Upper lobe of left lung (tissue), 6 donors: ENCODE results near the gene CYB5R4. TPM values are rescaled to one million over a fixed set of nuclear protein-coding genes. Genes with fewer than 3 reads are reported as not detected.
A peak's percentile ranks its signal among the peaks of the same experiment; 100 is the strongest.

Experiments
- ATAC-seq, 2 donors: fragments of 200-7000 bp; cut with Tn5 transposase; one replicate each; pipeline ENCODE4 v1.9.1; 2022; ENCODE audit warnings: mild to moderate bottlenecking in 2 of 2, moderate library complexity in 2 of 2; ENCODE audit not compliant: low FRiP score in 2 of 2
- DNase-seq, 2 donors: peaks; one replicate each; pipeline ENCODE4 v3.0.0-alpha.2; 2019 to 2020
- H3K27ac ChIP-seq, 4 donors: fragments of 200-600 bp; sonication (generic); one replicate each; pipeline ENCODE4 v1.5.1; 2016 to 2019
- H3K27me3 ChIP-seq, 4 donors: fragments of 200-600 bp; sonication (generic); one replicate each; pipeline ENCODE4 v1.5.1; 2017 to 2019
- H3K36me3 ChIP-seq, 4 donors: fragments of 200-600 bp; sonication (generic); one replicate each; pipeline ENCODE4 v1.5.1; 2016 to 2019
- H3K4me1 ChIP-seq, 4 donors: fragments of 200-600 bp; sonication (generic); one replicate each; pipeline ENCODE4 v1.5.1; 2018 to 2019
- H3K4me3 ChIP-seq, 4 donors: fragments of 200-600 bp; sonication (generic); one replicate each; pipeline ENCODE4 v1.5.1; 2017 to 2019; ENCODE audit warnings: mild to moderate bottlenecking in 2 of 4, moderate library complexity in 1 of 4
- H3K9me3 ChIP-seq, 4 donors: fragments of 200-600 bp; sonication (generic); one replicate each; pipeline ENCODE4 v1.5.1; 2018 to 2019
- CTCF ChIP-seq, 6 experiments: fragments of 450-650 bp in 4 of 6; fragments of 200-600 bp in 2 of 6; sonication (generic) in 2 of 6; IDR thresholded peaks; one replicate each; pipeline ENCODE4 v1.5.1; 2016 to 2019; ENCODE audit warnings: antibody characterized with exemption in 6 of 6
- EP300 ChIP-seq, 4 donors: sonication (generic); formaldehyde crosslinking; IDR thresholded peaks; one replicate each; pipeline ENCODE4 v1.5.1; 2017; ENCODE audit warnings: antibody characterized with exemption in 4 of 4, control low read depth in 2 of 4
- POLR2A ChIP-seq, 4 donors: fragments of 450-650 bp; IDR thresholded peaks; one replicate each; pipeline ENCODE4 v1.5.1; 2016 to 2017; ENCODE audit warnings: antibody characterized with exemption in 4 of 4, mild to moderate bottlenecking in 2 of 4
- POLR2AphosphoS5 ChIP-seq, 2 donors: sonication (generic); formaldehyde crosslinking; IDR thresholded peaks; one replicate each; pipeline ENCODE4 v1.5.1; 2017; ENCODE audit warnings: antibody characterized with exemption in 2 of 2
- whole genome bisulfite sequencing, 2 donors: methylation state at CpG; one replicate each; pipeline ENCODE4 v1.1.5; 2017 to 2018; 5-methylcytosine and 5-hydroxymethylcytosine counted together
- total RNA-seq, 6 donors: library from RNA; depleted of rRNA in 4 of 6; stranded (reverse); fragments of >200 nt in 4 of 6; gene quantifications; one replicate each; pipeline versions ENCODE4 v1.1.0 to v1.2.1, GENCODE V29; 2016 to 2021
- donor health status: DM: no; HTN: no; CAD: no; lungs with moderate emphysema.
- donor health status: DM: no; HTN: yes; CAD: no; lungs with severe emphysema.

CYB5R4 gene
- total RNA-seq, 6 donors from 2014 or later, result 5.2 to 25.8 (median 13.1) TPM

- Histone ChIP-seq H3K36me3 (peaks cover 0 to 21% (median 10%) of the 10 kb centered on the region in 4 donors), H3K9me3 (peaks cover 0 to 14% (median 6%) of the 10 kb centered on the region in 4 donors), H3K4me1 (no peaks in the 10 kb centered on the region), H3K27me3 (no peaks in the 10 kb centered on the region), H3K4me3 (no peak overlapping the region), H3K27ac (no peak overlapping the region)
- 96 to 99% methylated on average over 4 of the region's 4 CpGs for WGBS, 2 donors
- DNase-seq, result no peak
- TF ChIP-seq CTCF (IDR thresholded peaks at IDR 0.05), result no peak
- no peak for TF ChIP-seq POLR2A (IDR thresholded peaks at IDR 0.05)
- no peak for TF ChIP-seq EP300 (IDR thresholded peaks at IDR 0.05)
- TF ChIP-seq POLR2AphosphoS5 (IDR thresholded peaks at IDR 0.05), result no peak
- ATAC-seq, result no peak
Measured at GRCh38 chr6:83966539-83966938, 107.0 kb downstream of the CYB5R4 start.

GRCh38 chr6:83970582-83970981 is 111.1 kb downstream of the CYB5R4 start:
- H3K4me3 ChIP-seq, result no peak overlapping the region
- H3K9me3 ChIP-seq, result peaks cover 0 to 8% (median 6%) of the 10 kb centered on the region in 4 donors
- no peak for TF ChIP-seq POLR2A (IDR thresholded peaks at IDR 0.05)
- no peak for DNase-seq
- H3K4me1 ChIP-seq, result peaks cover 0 to 3% (median 0%) of the 10 kb centered on the region in 4 donors
- no peak overlapping the region for H3K27ac ChIP-seq
- H3K27me3 ChIP-seq, result no peaks in the 10 kb centered on the region
- H3K36me3 ChIP-seq, result no peaks in the 10 kb centered on the region
- ATAC-seq, result no peak

DNA sequence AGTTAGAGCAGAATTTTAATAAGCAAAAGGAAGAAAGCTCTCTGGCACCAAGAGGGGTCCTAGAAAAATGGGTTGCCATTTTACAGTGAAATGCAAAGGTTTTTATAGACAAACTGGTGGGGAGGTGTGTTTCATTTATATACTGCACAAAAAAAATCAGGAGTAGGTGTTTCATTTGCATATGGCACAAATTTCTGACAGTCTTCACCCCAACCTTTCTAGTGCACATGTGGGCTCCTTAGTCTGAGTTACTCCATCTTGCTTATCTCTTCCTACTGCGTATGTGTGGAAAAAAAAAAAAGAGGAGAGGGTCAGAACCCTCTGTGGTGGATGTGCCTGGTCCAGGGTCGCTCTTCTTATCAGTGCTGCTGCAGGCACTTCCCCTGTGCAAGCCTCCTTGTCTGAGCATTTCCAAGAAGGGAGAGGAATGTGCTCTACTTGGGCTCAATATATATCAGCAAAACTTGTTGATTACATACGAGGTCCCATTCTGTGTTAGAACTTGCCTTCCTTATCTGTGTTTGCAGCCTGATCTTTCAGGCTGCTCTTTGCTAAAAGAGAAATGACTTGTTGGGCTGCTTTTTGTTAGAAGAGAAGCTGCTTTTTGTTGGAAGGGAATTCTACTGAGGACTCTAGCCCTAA is 115.0 kb downstream of the CYB5R4 start:
- no peak for TF ChIP-seq POLR2A (IDR thresholded peaks at IDR 0.05)
- no peak for TF ChIP-seq CTCF (IDR thresholded peaks at IDR 0.05)
- TF ChIP-seq EP300 (IDR thresholded peaks at IDR 0.05), result no peak
- no peak for TF ChIP-seq POLR2AphosphoS5 (IDR thresholded peaks at IDR 0.05)
- DNase-seq (no peak), ATAC-seq (no peak)
- Histone ChIP-seq H3K27ac (no peak overlapping the region), H3K36me3 (no peaks in the 10 kb centered on the region), H3K9me3 (no peaks in the 10 kb centered on the region), H3K4me3 (no peak overlapping the region), H3K27me3 (no peaks in the 10 kb centered on the region), H3K4me1 (peaks cover 0 to 3% (median 0%) of the 10 kb centered on the region in 4 donors)
- 8 to 13% methylated on average over 3 of the region's 3 CpGs for WGBS, 2 donors

GRCh38 chr6:83976037-83976755 is 116.7 kb downstream of the CYB5R4 start:
- peaks cover 0 to 3% (median 0%) of the 10 kb centered on the region in 4 donors for H3K4me1 ChIP-seq
- no peak for ATAC-seq

More at GRCh38 chr6:83976037-83976755, 116.7 kb downstream of the CYB5R4 start:
- 40 to 45% methylated on average over 5 of the region's 5 CpGs for WGBS, 2 donors
- DNase-seq, result no peak
- H3K9me3 ChIP-seq, result no peaks in the 10 kb centered on the region
- H3K27ac ChIP-seq, result peak overlapping the region in 3 of 4 donors; percentile 12 to 18 (median 15)
- no peak overlapping the region for H3K4me3 ChIP-seq
- no peaks in the 10 kb centered on the region for H3K27me3 ChIP-seq
- no peak for TF ChIP-seq POLR2A (IDR thresholded peaks at IDR 0.05)
- TF ChIP-seq POLR2AphosphoS5 (IDR thresholded peaks at IDR 0.05), result no peak
- no peak for TF ChIP-seq CTCF (IDR thresholded peaks at IDR 0.05)
- TF ChIP-seq EP300 (IDR thresholded peaks at IDR 0.05), result no peak
- no peaks in the 10 kb centered on the region for H3K36me3 ChIP-seq
